CD4-positive, alpha-beta T cell treated with Interleukin-10 for 1 hour (primary cell): ENCODE measurements around the gene PRKCD.

Experiments
- DNase-seq: peaks from one replicate; pipeline ENCODE4 v3.0.0-alpha.2; 2020

PRKCD gene

DNA sequence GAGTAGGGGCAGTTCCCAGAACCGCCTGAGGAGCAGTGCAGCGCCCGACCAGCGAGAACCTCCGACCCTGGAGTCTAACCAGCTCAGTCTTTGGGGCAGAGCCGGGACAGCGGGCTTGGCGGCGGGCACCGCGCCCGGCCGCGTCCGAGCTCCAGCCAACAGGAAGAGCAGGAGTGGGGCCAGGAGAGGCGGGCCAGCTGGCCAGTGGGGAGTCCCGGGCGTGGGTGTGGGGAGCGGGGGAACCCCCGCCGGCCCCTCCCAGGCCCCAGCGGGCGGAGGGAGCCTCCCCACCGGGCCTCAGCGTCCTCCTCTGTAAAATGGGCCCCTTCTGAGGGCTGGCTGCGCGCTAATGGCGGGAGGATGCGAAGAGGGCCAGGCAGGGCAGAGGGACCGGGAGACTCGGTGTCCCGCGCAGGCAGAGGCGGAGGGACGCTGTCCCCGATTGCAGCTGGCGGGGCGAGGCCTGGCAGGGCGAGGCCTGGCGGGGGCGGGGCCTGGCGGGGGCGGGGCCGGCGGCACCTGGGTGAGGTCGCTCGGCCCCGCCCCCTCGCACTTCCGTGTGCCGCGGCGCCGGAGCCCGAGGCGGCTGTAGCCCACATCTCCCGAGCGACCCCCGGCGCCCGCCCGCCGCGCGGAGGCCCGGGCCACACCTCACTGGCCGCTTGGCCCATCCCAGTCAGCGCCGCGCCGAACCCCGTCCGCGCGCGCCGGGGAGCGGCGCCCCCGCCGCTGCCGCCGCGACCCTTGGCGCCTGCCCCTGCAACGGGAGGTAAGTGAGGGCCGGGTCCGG lies at the start of gene PRKCD:
PRKCD (plus strand) TSS at position 550 of the 790 bp plus-strand sequence. CDS start 17,214 bp downstream, outside the sequence.
- peak; percentile 83 for DNase-seq

DNA sequence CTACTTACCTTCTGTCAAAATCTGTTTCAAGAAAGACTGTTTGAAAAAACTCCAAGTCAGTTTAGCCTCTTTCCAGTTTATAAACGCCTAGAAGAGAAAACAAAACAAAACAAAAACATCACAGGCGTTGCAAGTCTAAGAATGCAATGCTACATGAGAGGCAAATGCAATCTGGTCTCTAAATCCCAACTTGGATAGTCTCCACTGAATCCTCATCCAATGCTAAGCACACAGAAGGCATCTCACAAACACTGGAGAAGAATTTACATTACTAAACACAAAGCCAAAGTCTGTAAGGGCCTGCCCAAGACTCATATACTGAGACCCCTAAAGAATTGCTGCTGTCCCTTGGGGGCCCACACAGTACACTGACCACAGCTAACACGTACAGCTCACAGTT lies 49.2 kb upstream of the PRKCD start:
- no peak for DNase-seq

DNA sequence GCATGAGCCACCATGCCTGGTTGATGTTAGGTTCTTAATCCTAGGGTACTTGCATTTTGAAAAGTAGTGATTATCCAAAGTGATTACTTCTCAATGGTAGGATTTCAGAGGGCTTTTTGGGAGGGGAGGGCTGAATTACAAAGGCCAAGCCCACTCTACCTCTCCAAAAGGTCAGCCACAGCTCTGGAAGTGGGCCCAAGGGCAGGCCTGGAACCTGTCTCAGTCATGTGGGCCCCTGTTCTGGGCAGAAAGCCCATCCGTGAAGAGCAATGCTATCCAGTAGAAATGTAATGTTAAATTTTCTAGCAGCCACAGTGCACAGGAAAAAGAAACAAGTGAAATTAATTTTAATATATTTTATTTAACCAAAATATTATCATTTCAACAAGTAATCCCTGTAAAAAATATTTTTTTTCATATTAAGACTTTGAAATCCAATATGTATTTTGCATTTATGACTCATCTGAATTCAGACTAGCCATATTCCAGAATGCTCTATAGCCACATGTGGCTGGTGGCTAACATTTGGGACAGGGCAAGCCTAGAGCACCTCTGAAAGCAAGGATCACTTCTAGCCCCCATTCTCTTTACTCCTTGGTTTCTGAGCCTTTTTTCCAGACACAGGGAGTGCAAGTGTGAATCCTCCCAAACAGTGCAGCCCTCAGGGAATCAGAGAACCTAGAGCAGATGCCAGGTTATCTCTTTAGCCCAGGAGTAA lies 47.6 kb upstream of the PRKCD start:
- DNase-seq, result no peak

DNA sequence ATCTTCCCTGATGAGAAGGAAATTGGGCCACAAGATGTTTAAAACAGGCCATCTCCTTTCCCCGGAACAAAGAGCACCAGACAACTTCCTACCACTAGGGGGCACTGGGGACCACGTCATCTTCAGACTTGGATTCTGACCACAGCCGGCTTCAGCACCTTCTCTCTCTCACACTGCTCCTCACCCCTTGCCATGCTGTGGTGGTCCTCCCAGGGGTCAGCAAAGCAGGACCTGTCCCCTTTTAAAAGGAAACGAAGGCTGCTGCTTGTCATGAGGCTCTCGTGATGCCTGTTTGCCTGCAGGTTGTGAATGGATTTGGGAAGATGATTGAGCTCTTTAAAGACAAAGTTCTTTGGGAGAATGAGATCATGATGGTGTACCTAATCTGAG lies 47.0 kb upstream of the PRKCD start:
- DNase-seq, result peak; percentile 84

DNA sequence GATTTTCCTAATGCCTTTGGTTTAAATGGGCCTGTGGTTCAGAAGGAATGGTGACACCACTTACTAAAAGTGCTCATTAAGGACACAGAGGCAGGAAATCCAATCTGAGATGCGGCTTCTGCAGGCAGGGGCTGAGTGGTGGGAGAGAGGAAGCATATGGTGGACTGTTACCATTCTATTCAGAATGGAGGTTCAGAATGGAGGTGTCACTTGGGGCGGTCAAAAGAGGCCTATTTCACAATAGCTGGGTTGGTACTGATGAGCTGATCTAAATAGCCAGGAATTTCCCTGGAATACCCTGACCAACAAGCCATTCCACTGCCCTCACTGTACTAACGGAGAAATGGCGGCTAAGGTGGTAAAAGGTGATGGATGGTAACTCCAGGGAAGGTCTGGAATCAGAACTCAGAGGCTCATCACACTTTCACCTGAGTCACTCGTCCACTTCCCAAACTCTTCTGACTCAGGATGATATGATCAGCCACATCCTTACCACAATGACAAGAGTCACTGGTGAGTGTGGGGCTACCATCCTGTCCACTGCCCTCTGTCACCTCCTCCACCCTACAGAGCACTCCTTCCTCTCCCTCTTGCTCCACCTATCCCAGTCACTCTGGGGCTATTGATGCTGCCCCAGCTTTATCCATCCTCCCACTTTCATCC lies 46.5 kb upstream of the PRKCD start:
- no peak for DNase-seq

DNA sequence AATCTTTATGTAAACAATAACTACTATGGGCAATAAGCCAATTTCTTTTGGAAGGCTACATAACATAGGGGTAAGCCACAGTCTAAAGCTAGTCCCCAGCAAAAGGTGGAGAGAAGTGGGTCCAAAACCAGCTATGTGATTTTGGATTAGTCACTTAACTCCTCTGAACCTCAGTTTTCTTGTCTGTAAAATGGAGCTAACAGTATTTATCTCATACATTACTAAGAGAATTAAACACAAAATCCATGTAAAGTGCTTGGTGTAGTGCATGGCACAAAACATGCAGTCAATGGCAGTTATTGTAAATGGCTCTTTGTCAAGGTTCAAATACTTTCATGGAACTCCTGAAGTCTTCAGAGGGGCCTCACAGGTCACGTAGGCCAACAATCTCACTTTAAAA lies 44.1 kb upstream of the PRKCD start:
- no peak for DNase-seq

DNA sequence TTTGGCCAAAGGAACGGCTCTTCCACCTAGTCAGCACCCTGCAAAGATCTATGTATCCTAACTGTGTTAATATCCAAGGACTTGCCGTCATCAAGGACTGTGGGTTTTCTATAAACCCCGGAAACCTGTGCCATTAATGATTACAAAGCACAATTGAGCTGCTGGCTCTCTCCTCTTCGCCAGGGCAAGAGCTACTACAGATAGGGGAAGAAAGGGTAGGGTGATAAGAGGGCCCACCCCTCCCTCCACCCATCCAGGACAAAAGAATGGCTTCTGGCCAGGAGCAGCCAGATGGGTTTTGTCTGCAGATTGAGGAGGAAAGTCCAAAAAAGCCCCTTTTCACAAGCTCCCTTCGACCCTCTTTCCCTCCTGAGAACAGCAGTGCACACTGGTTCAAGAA lies 40.7 kb upstream of the PRKCD start:
- DNase-seq, result no peak

DNA sequence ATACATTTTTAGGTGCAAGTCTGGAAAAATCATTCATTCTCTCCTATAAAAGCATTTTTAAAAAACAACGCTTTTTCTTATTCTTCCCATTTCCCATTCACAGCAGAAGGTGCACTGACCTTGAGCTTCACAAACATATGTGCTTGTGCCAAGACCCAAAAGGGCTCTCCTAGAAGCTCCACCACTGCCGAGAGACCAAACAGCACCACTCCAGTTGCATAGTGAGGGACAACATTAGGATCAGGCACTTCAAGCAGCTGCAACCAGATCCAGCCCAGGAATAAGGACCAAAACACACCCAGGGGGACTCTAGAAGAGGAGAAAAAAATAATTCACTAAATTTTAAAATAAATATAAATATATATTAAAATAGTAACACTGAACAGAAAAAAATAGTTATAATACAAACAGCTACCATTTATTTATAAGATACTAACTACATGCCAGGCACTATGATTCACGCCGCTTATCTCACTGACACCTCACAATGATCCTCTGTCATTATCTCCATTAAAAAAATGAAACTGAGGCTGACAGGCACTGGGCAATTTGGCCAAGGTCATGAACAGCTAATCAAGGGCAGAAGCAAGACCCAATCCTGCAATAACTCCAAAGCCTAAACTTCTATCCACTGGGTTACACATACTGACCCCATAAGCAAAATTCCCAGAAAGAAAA lies 38.6 kb upstream of the PRKCD start:
- DNase-seq, result no peak

DNA sequence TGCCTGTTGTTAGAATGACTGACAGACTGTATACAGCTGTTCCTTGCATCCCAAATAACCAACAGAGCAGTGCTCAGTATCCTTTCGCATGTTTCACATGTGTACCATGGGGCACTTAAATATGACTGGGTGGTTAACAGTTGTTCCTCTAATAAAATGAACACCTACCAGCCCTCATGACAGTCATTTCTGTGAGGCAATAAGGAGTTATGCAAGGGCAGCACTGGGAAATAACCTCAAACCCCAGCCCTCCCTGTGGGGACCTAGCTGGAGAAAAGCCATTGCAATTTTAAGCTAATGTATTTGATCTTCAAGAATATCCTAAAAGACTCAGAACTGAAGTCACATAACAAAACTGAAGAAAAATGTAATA lies 38.1 kb upstream of the PRKCD start:
- no peak for DNase-seq

DNA sequence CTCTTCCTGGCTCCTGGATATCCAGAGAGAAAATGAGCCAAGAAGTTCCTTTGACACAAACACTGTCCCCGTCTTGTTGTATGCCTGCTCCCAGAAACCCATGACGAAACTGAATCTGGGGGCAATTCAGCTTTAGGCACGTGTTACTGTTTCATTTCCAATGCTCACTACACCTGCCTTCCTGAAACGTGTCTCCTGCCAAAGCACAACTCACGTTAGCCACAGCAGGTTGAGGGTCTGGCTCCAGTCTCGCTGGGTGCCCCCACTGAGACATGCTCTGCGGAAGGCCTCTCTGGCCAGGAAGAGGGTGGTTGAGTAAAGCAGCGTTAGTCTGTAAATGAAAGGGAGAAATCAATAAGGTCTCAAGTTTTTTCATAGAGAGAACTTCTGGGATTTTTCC lies 37.5 kb upstream of the PRKCD start:
- no peak for DNase-seq

DNA sequence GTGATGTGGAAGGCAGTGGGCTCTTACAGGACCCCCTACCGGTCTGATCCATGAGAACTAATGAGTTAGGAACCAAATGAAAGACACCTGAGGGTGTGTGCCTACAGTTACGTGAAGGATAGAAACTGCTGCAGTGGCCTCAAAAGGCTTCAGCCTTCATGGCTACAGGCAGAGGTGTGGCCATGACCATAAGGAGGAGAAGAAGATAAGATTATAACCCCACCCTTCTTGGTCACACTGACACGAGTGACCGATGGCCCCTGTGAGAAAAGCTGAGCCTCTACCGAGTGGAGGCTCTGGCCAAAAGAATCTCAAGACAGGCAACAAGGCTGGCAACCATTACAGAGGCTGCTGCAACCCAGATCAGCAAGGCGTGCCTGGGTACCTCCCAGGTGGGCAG lies 37.1 kb upstream of the PRKCD start:
- DNase-seq, result no peak

DNA sequence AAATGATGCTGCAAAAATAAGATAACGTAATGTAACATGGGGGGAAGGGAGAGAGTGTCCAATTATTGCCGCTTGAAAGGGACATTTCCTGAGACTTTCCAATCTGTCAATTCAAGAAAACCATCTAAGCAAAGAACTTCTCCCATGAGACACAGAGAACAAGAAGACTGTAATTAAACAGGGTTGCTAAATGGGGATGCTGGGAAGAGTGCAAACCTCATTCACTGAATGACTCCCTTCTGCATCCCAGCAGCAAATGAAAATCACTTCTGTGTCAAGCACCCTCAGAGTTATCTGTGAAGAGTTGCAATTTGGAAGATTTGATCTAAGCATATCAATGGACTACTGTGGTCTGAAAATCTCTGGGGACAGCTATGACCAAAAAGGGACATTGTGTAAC lies 34.4 kb upstream of the PRKCD start:
- no peak for DNase-seq

DNA sequence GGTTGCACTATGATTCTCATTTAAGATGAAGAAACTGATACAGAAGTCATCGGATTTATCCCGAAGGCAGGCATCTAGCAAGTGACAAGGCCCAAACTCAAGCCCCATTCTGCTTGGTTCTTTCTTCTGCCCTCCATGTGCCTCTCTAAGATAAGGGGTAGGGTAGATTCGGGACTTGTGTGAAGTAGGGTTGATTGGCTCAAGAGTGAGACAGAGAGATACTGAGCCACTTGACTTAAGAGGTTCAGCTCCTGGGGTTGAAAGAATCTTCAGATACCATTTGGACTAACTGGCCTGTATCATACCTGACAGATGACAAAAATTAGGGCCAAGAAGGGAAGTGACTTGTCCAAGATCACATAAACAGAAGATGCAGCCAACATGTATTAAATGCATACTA lies 31.7 kb upstream of the PRKCD start:
- no peak for DNase-seq

DNA sequence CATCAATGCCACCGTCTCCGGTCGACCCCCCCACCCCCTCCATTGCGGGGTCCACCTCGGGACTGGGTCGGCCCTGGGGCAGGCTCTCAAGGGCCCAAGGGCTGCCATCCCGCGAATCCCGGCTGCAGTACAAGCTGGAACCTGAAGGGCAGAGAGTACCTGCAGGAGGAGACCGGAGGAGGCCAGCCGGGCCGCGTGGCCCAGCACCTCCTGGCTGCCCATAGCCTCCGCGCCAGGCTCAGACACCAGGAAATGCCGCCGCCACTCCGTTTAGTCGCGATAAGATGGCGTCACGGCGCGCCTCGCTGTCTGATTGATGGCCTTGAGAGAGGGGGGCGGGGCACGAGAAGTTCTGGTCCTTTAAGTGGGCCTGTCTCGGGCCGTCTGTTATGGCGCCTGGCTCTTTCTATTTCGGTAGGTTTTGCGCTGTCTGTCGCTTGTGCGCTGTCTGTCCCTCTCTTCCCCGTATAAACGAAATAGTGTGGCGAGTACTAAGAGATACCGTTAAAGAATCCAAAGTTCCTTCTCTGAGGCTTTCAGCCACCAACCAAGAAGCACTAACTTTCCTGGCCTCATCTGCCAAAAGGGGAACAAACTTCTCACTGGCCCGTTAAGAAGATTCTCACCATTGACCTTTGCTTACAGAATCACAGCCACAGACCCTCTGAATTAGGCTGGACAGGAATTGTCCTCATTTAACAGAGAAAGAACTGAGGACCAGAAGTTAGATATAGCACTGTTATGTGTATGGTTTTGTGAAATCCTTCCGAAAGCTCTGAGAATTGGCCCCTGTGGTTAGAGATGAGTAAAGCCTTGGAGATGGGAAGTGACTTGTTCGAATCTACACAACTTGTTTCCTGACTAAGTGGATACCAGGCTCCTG lies 30.6 kb upstream of the PRKCD start, which contains the start of gene RFT1:
RFT1 (minus strand) TSS at position 257 of the 883 bp plus-strand sequence; CDS start at position 222, 35 bp downstream.
- peak; percentile 98 for DNase-seq

DNA sequence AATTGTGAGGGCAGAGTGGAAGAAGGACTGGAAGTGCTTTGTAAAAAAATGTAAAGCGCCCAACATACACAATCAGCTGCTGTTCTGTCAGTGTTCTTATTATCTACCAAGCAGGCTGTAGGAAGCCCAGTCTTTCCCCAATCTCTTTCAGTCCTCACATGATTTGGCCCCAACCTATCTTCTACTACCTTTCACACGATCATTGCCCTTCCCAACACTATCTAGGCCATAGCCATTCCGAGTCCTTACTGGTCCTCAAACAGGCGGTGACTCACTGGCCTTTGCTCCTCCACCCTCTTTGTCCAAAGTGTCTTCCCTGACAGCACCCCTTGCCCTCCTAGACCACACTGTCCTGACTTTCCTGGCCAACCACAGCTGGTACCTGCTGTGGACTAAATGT lies 29.9 kb upstream of the PRKCD start:
- DNase-seq, result no peak

DNA sequence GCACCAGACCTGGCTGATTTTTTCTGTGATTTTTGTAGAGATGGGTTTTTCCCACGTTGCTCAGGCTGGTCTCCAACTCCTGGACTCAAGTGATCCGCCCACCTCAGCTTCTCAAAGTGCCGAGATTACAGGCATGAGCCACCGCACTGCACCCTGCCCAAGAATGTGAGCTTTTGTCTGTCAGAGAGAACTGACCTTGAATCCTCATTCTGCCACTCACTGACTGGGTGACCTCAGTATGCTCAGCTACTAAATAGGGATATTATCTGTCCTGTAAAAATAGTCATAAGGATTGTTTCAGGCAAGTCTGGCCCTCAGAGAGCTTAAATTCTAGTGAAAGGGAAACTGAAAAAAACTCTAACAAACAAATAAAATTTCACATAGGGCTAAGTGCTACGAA lies 28.7 kb upstream of the PRKCD start:
- DNase-seq, result no peak

DNA sequence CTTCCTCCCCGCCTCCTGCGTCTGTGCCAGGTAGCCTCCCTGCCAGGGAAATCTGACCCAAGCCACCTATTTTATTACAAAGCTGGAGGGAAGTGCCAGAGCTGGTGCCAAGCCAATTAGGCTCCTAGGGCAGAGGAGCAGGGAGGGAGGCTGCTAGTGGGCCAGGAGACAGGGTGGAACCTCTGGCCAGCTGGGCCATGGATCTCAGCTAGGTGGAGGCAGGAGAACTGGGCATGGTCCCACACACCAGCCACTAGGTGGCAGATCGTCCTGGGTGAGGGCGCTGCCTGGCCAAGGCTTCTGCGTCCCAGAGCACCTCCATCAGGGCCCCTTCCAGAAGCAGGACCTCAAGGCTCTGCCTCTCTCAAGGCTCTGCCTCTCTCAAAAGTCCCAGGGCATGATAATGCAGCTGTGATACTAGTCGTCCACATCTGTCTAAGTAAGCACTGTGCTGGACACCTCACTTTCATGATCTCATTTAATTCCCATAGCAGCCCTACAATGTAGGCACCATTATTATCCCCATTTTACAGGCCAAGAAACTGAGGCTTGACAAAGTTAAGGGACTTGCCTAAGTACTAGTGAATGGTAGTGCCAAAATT lies 26.3 kb upstream of the PRKCD start:
- DNase-seq, result peak; percentile 70

DNA sequence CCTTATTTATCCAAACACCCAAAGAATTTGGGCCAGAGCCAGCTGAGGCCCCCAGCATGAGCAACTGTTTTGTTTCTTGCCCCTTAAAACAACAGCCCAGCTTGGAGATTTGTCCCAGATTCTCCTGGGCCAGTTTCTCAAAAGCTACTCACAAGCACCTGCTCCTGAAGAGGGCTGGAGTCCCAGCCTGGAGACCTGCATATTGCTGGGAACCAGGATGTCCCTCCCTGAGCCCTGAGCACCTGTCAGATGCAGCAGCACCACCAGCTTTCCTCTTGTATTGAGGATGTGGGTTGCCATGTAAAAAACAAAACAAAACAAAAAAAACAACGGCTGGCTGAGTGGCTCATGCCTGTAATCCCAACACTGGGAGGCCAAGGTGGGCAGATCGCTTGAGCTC lies 23.8 kb upstream of the PRKCD start:
- no peak for DNase-seq

DNA sequence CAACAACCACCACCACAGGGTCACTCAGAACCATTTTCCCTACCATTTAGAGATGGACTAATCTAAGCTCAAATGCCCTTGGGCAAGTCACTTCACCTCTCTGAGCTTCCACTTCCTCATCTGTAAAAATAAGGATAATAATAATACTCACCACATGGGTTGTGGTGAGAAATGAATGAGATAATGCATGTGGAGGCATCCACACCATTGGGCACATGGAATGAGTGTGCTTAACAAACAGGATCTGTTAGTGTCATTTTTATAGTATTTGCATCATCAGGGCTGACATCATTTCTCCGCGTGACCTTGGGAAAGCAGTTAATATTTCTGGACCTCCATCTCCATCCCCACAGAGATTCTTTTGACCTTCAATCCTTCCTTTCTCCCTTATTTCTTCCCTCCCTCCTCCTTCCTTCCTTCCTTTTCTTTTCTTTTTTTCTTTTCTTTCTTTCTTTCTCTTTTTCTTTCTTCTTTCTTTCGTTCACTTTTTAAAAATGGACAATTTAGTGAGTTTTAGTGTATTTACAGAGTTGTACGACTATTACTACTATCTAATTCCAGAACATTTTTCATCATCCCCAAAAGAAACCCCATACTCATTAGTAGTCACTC lies 23.1 kb upstream of the PRKCD start:
- DNase-seq, result no peak

DNA sequence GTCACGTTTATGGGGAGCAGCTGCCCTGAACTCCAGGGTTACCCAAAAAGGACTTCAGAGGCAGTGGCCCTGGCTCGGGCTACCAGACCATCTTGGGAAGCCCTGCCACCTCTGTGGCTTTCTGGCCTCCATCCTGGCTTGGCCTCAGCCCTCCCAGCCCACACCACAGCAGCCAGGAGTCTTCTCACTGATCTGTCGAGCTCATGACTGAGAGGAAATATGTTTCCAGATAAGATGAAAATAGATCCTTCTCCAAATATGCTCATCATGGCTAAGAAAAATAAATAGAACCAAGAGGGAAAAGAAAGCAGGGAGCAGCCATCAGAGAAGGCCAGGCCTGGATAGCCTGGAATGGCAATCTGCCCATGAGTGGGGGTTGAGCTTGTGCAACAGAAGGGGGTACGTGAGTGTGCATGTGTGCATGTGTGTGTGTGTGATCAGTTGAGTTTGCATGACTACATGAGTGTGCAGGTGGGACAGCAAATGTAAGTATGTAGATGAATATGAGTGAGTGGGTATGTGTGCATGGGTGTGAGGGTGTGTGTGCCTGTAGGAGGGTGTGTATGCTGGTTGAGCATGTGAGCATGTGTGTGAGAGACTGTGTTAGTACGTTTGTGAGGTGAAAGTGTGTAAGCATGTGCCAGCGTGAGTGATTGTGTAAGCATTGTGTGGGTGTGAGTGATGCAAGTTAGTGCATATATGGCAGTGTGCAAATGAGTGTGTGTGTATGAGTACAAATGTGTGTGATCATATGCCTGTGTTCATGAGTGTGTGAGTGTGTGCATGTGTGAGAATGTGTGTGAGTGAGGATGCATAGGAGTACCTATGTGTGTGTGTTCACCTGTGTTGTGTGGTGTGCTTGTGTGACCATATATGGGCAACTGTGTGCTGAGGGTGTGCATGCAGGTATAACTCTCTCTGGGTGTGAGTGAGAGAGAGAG lies 20.8 kb upstream of the PRKCD start:
- DNase-seq, result no peak
